Caco-2 (cell line): Measurements from ENCODE around the gene LRP1B. TPM values are rescaled to one million over a fixed set of nuclear protein-coding genes. Genes with fewer than 3 reads are reported as not detected.

ENCODE experiments used
- BruUV-seq: library from RNA; stranded (reverse); fragments of 400-500 nt; replicated peaks from 2 replicates; lab custom pipeline; 2021; lab: Mats Ljungman, UMichigan
- CTCF ChIA-PET: fragments of 300-600 bp; sonication (Branson Sonifier 250); formaldehyde crosslinking; loops from one replicate; lab custom pipeline; 2022; ENCODE audit warnings: antibody characterized with exemption; lab: Charles Lee
- POLR2A ChIA-PET: fragments of 300-600 bp; sonication (Branson Sonifier 250); formaldehyde crosslinking; loops from one replicate; lab custom pipeline; 2022; ENCODE audit warnings: antibody characterized with exemption; lab: Charles Lee
- DNase-seq, 2 experiments: peaks; one replicate each; pipeline versions ENCODE4 v3.0.0 to v3.0.0-alpha.2; 2020 to 2022
- H3K27me3 ChIP-seq: replicated peaks from 2 replicates; pipeline ENCODE4 v1.6.0; 2011; ENCODE audit warnings: low read length; ENCODE audit not compliant: control insufficient read depth, insufficient read depth
- H3K36me3 ChIP-seq: 2 replicates; pipeline ENCODE4 v1.5.1; 2011; ENCODE audit warnings: low read length; ENCODE audit not compliant: control insufficient read depth, insufficient read depth
- H3K4me1 ChIP-seq: fragments of 250-450 bp; sonication (Bioruptor Pico); 2 replicates; pipeline ENCODE4 v1.5.1; 2020; ENCODE audit warnings: mild to moderate bottlenecking
- H3K4me3 ChIP-seq: 2 replicates; pipeline ENCODE4 v1.5.1; 2011; ENCODE audit warnings: low read depth, mild to moderate bottlenecking, control low read depth, low read length
- H3K9me3 ChIP-seq: fragments of 250-450 bp; sonication (Bioruptor Pico); 2 replicates; pipeline ENCODE4 v1.5.1; 2020; ENCODE audit warnings: mild to moderate bottlenecking, moderate library complexity
- H3K27ac Mint-ChIP-seq: one replicate; pipeline ENCODE4 v1.8.0; 2022; ENCODE audit warnings: mixed read lengths; ENCODE audit not compliant: unreplicated experiment
- H3K27me3 Mint-ChIP-seq: one replicate; pipeline ENCODE4 v1.8.0; 2022; ENCODE audit warnings: mixed read lengths; ENCODE audit not compliant: insufficient read depth, unreplicated experiment
- H3K36me3 Mint-ChIP-seq: one replicate; pipeline ENCODE4 v1.8.0; 2022; ENCODE audit warnings: mild to moderate bottlenecking, mixed read lengths; ENCODE audit not compliant: insufficient read depth, unreplicated experiment
- H3K4me1 Mint-ChIP-seq: one replicate; pipeline ENCODE4 v1.8.0; 2022; ENCODE audit warnings: low read depth, mixed read lengths; ENCODE audit not compliant: unreplicated experiment
- H3K4me3 Mint-ChIP-seq: one replicate; pipeline ENCODE4 v1.8.0; 2022; ENCODE audit warnings: mild to moderate bottlenecking, moderate library complexity, mixed read lengths; ENCODE audit not compliant: unreplicated experiment
- H3K9me3 Mint-ChIP-seq: one replicate; pipeline ENCODE4 v1.8.0; 2022; ENCODE audit warnings: mixed read lengths; ENCODE audit not compliant: unreplicated experiment
- intact Hi-C: fragments of 100-400 bp; cut with micrococcal nuclease; formaldehyde crosslinking; loops from one replicate; pipeline ENCODE4 v1.10.0; 2022; ENCODE audit not compliant: unreplicated experiment
- total RNA-seq: library from RNA; stranded (reverse); gene quantifications from 2 replicates; pipeline ENCODE4 v1.2.3, GENCODE V29; 2022
- TF ChIP-seq, protein P1 (sequence below), 2 experiments: fragments of 200-600 bp in 1 of 2; IDR thresholded peaks; 1 replicate in 1 of 2; 2 replicates in 1 of 2; pipeline versions ENCODE4 v1.5.1 to v1.8.0; 2011 to 2022; ENCODE audit warnings: antibody characterized with exemption in 1 of 2, control low read depth in 1 of 2, inconsistent platforms in 1 of 2, low read depth in 1 of 2, low read length in 1 of 2, mild to moderate bottlenecking in 1 of 2, moderate library complexity in 1 of 2; ENCODE audit not compliant: insufficient read depth in 1 of 2, severe bottlenecking in 1 of 2, unreplicated experiment in 1 of 2

Gene LRP1B
- total RNA-seq, 1 experiment from 2014 or later: not detected

DNA sequence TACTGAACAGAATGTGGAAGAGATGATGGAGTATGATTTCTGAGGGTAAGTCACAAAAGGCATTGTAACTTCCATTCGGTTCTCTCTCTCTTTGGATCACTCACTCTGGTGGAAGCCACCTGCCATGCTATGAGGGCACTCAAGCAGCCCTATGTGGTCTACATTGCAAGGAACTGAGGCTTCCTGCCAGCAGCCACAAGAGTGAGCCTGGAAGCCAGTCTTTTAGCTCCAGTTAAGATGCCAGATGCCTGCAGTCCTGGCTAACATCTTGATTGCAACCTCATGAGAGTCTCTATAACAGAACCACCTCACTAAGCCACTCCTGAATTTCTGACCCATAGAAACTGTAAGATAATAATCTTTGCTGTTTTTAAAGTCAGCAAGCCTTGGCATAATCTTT, 935.7 kb downstream of the LRP1B start:
- Histone ChIP-seq H3K4me3 (no peak overlapping the region), H3K4me1 (no peaks in the 10 kb centered on the region), H3K27me3 (no peaks in the 10 kb centered on the region), H3K9me3 (no peaks in the 10 kb centered on the region), H3K36me3 (no peaks in the 10 kb centered on the region)
- CTCF ChIA-PET: no interaction called here
- TF ChIP-seq, protein P1, sequence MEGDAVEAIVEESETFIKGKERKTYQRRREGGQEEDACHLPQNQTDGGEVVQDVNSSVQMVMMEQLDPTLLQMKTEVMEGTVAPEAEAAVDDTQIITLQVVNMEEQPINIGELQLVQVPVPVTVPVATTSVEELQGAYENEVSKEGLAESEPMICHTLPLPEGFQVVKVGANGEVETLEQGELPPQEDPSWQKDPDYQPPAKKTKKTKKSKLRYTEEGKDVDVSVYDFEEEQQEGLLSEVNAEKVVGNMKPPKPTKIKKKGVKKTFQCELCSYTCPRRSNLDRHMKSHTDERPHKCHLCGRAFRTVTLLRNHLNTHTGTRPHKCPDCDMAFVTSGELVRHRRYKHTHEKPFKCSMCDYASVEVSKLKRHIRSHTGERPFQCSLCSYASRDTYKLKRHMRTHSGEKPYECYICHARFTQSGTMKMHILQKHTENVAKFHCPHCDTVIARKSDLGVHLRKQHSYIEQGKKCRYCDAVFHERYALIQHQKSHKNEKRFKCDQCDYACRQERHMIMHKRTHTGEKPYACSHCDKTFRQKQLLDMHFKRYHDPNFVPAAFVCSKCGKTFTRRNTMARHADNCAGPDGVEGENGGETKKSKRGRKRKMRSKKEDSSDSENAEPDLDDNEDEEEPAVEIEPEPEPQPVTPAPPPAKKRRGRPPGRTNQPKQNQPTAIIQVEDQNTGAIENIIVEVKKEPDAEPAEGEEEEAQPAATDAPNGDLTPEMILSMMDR (IDR thresholded peaks at IDR 0.05; ENCODE audit: insufficient read depth in 1 of 2, low read depth in 1 of 2, low read length in 1 of 2, severe bottlenecking in 1 of 2, unreplicated experiment in 1 of 2): no peak
- POLR2A ChIA-PET: no interaction called here
- no peak overlapping the region for H3K27ac Mint-ChIP-seq
- H3K4me3 Mint-ChIP-seq: no peak overlapping the region
- no peak for DNase-seq
- H3K4me1 Mint-ChIP-seq: no peaks in the 10 kb centered on the region
- H3K27me3 Mint-ChIP-seq: no peaks in the 10 kb centered on the region
- H3K9me3 Mint-ChIP-seq: no peaks in the 10 kb centered on the region
- no TSS peak for BruUV-seq
- no peaks in the 10 kb centered on the region for H3K36me3 Mint-ChIP-seq
- intact Hi-C loops: no loop called here

DNA sequence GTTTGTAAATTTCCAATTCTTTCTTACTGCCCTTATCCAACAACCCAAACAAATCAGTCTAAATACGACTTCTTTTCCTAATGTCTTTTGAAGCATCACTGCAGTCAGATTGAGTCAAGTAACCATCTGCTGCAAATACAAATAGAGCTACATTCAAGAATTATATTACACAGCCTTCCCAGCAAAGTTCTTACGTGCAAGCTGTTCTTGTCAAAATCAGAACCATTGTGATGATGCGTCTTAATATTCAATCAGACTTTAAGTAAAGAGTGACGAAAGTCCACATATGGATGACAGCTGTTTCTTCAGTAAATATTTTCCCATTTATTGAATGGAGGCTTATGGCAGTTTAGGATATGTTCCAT, 943.8 kb downstream of the LRP1B start:
- TF ChIP-seq, protein P1 (IDR thresholded peaks at IDR 0.05; ENCODE audit: insufficient read depth in 1 of 2, low read depth in 1 of 2, low read length in 1 of 2, severe bottlenecking in 1 of 2, unreplicated experiment in 1 of 2): no peak
- H3K27ac Mint-ChIP-seq: no peak overlapping the region
- no peaks in the 10 kb centered on the region for H3K36me3 Mint-ChIP-seq
- peaks cover 2% of the 10 kb centered on the region for H3K27me3 Mint-ChIP-seq
- DNase-seq: no peak
- no peak overlapping the region for H3K4me3 ChIP-seq
- H3K36me3 ChIP-seq: no peaks in the 10 kb centered on the region
- no peaks in the 10 kb centered on the region for H3K4me1 Mint-ChIP-seq
- no peaks in the 10 kb centered on the region for H3K9me3 Mint-ChIP-seq
- no peaks in the 10 kb centered on the region for H3K9me3 ChIP-seq
- ChIA-PET CTCF (no interaction called here), POLR2A (no interaction called here)
- BruUV-seq: no TSS peak
- no peaks in the 10 kb centered on the region for H3K27me3 ChIP-seq
- no peak overlapping the region for H3K4me3 Mint-ChIP-seq
- H3K4me1 ChIP-seq: no peaks in the 10 kb centered on the region
- intact Hi-C loops: no loop called here

DNA sequence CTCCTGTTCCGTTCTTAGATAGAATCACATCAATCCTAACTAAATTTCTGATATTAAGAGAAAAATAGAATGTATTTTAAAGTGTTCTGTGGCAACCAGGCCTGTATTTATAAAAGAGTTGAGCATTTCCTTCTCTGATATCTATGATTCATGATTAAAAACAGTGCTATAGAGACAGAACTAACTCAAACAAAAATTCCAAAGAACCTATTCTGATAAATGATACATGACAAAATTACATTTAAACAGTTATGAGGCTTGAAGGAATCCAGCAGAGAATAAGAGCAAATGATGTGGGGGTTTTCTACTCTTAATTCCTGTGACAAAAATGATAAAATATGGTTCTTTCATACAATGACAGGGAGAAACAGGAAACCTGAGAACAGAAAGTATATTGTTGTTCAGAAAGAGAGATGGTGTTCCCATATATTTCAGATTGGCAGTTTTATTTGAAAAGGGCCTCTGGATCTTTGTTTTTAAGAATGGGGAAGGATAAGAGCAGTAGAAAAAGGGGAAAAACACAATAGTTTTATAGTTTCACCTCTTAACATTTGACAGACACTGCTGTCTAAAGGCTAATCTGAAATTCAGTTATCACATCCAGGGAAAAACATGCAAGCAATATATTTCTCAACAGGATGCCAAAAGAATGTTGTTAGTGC, 944.3 kb downstream of the LRP1B start:
- Histone ChIP-seq H3K36me3 (no peaks in the 10 kb centered on the region), H3K4me3 (no peak overlapping the region), H3K27me3 (no peaks in the 10 kb centered on the region), H3K9me3 (no peaks in the 10 kb centered on the region), H3K4me1 (no peaks in the 10 kb centered on the region)
- no peak overlapping the region for H3K27ac Mint-ChIP-seq
- peaks cover 2% of the 10 kb centered on the region for H3K27me3 Mint-ChIP-seq
- CTCF ChIA-PET: interaction anchor here (0.6 kb wide), 1 partner anchor 291 kb away, joined by 5 read pairs; no protein-coding TSS in a partner anchor
- intact Hi-C loops: no loop called here
- H3K4me1 Mint-ChIP-seq: no peaks in the 10 kb centered on the region
- H3K9me3 Mint-ChIP-seq: no peaks in the 10 kb centered on the region
- DNase-seq: no peak
- no peak overlapping the region for H3K4me3 Mint-ChIP-seq
- no TSS peak for BruUV-seq
- POLR2A ChIA-PET: no interaction called here
- TF ChIP-seq, protein P1 (IDR thresholded peaks at IDR 0.05; ENCODE audit: insufficient read depth in 1 of 2, low read depth in 1 of 2, low read length in 1 of 2, severe bottlenecking in 1 of 2, unreplicated experiment in 1 of 2): no peak
- H3K36me3 Mint-ChIP-seq: no peaks in the 10 kb centered on the region
